Measurements from ENCODE around the gene TCEAL5.
"Not testable (repeated sequence)": the region's sequence is repeated elsewhere in the genome, so short reads cannot be mapped to it uniquely, and the experiment has no call there.

TCEAL5 gene

DNA sequence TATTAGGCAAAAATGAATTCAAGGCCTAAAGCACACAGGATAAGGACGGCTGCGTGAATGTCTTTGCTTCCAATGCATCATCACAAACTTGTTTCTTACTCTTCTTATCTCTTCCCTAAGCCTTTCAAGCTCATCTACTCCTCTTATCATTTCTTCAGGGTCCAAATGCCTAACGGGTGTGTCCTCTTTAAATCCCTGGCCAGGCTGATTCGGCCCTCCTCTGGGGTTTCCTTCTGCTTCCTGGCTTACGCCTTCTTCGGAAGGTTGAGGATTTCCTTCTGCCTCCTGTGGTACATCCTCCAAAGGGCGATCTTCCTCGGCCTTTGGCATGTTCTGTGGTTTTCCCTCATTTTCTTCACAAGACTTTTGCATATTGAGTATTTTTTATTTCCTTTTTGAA, 22.9 kb downstream of the TCEAL5 start:
- no peak for FAIRE-seq
- TF ChIP-seq, protein P1, sequence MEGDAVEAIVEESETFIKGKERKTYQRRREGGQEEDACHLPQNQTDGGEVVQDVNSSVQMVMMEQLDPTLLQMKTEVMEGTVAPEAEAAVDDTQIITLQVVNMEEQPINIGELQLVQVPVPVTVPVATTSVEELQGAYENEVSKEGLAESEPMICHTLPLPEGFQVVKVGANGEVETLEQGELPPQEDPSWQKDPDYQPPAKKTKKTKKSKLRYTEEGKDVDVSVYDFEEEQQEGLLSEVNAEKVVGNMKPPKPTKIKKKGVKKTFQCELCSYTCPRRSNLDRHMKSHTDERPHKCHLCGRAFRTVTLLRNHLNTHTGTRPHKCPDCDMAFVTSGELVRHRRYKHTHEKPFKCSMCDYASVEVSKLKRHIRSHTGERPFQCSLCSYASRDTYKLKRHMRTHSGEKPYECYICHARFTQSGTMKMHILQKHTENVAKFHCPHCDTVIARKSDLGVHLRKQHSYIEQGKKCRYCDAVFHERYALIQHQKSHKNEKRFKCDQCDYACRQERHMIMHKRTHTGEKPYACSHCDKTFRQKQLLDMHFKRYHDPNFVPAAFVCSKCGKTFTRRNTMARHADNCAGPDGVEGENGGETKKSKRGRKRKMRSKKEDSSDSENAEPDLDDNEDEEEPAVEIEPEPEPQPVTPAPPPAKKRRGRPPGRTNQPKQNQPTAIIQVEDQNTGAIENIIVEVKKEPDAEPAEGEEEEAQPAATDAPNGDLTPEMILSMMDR (IDR thresholded peaks at IDR 0.05; ENCODE audit: insufficient read depth, missing control alignments) = no peak
- no peak for DNase-seq (ENCODE audit: insufficient read length, low spot score)

DNA sequence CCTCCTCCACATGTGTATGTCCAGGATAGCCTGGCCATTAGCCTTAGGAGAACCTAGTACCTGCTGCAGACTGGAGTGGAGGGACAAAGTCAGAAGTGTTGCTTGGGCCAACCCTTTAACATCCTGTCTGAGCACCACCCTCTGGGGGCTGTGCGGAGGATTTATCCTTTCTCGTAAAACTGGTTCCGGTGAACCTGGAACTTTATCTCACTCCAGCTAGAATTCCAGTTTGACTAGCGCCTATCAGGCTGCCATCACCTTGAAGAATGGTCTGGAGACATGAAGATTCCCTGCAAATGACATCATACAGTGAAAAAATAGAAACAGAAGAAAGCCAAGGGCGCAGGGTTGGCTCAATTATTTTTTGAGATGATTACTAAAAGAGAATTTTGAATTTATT, 25.6 kb downstream of the TCEAL5 start:
- TF ChIP-seq, protein P1 (IDR thresholded peaks at IDR 0.05; ENCODE audit: insufficient read depth, missing control alignments) = no peak
- FAIRE-seq (no peak), DNase-seq (ENCODE audit: insufficient read length, low spot score) (no peak)

DNA sequence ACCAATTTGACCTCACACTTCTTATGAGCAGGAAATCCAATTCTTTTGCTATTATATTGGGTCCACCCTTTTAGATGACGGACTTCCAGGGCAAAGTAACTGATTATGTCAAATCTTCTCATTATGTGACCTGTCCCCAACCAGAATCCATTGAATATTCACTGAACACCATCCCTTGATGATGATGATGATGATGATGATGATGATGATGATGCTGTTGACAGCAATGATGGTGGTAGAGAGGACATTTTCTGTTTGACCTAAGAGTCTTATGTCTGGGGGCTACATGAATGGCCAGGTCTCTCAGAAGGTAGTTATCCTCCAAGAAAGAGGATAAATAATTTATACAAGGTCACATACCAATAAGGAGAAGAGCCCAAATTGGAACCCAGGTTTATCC, 26.7 kb downstream of the TCEAL5 start:
- FAIRE-seq = no peak
- TF ChIP-seq, protein P1 (IDR thresholded peaks at IDR 0.05; ENCODE audit: insufficient read depth, missing control alignments) = no peak
- no peak for DNase-seq (ENCODE audit: insufficient read length, low spot score)

DNA sequence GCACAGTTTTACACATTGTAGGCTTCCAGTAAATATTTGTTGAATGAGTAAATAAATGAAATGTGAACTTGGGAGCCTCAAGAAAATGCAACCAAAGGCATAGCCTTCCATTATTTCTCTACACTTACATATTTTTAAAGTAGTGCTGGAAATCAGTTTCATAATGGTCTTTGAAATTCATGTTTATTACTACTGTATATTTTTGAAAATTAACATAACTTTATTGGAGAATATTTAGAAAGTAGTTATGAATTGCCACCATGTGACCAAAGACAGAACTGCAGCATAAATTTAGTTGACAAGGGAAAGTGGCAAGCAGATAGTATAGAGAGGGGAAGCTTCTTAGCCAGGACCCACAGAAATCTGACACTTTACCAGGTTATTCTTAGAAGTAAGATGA, 28.0 kb downstream of the TCEAL5 start:
- peak; percentile 16 for FAIRE-seq
- no peak for DNase-seq (ENCODE audit: insufficient read length, low spot score)
- TF ChIP-seq, protein P1 (IDR thresholded peaks at IDR 0.05; ENCODE audit: insufficient read depth, missing control alignments) = peak; percentile 38

DNA sequence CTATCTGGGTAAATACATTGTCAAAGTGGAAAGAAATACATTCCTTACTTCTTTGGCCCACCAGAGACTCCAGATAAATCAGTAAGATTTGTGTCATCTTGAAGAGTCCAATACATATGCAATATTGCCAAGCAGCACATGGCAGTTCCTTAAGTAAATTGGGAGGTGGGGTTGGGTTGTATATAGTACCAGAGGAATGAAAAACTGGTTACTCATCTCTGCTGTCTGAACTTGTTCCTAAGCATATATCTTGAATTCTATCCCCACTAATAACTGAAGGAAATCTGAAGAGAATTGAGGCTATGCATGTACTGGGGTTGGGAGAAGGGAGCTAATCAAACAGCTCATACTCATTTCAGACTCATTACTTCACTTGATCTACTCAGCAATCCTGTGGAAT, 36.4 kb downstream of the TCEAL5 start:
- FAIRE-seq (no peak), DNase-seq (ENCODE audit: insufficient read length, low spot score) (no peak)
- TF ChIP-seq, protein P1 (IDR thresholded peaks at IDR 0.05; ENCODE audit: insufficient read depth, missing control alignments) = no peak

DNA sequence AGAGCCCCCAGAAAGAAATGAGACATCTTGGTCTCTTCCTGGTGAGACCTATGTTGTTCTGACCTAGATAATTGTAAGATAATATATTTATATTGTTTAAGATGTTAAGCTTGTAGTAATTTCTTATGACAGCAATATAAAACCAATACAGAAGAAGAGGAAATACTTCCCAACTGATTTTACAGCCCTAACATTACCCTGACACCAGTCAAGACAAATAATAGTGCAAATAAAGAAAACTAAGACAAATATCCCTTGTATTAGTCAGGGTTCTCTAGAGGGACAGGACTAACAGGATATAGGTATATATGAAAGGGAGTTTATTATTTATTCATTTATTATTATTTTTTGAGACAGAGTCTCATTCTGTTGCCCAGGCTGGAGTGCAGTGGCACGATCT, 40.3 kb downstream of the TCEAL5 start:
- DNase-seq (ENCODE audit: insufficient read length, low spot score) (no peak), FAIRE-seq (no peak)
- TF ChIP-seq, protein P1 (IDR thresholded peaks at IDR 0.05; ENCODE audit: insufficient read depth, missing control alignments) = no peak

DNA sequence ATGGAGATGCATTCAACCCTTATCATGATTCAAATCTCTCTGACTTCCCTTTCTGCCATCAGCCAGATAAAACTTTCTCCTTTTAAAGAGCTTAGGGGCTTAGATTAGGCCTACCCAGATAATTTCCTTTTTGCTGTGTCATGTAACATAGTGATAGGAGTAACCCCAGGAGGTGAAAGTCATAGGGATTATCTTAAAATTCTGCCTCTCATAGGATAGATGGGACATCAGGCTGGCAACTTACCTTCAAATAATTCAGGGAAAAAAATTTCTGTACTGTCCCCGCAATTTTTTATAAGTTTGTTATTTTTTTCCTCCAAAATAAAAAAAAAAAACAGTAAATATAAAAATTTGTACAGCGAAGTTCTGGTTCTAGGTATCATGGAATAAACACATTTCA, 40.9 kb downstream of the TCEAL5 start:
- peak; percentile 97 for FAIRE-seq
- DNase-seq (ENCODE audit: insufficient read length, low spot score) = not testable (repeated sequence)

DNA sequence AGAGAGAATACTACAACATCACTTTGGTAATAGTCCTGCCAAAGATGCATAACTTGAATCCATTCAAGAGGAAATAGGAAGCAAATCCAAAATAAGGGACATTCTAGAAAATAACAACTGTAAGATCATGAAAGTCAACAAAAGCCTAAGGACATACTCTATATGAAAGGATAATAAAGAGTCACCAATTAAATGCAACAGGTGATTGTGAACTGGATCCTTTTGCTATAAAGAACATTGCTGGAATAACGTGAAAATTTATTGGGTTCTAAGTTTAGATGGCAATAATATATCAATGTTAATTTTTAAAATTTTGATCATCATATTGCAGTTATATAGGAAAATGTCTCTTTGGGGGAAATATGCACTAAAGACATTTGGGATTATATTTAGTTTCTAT, 41.7 kb downstream of the TCEAL5 start:
- TF ChIP-seq, protein P1 (IDR thresholded peaks at IDR 0.05; ENCODE audit: insufficient read depth, missing control alignments) = no peak
- FAIRE-seq (no peak), DNase-seq (ENCODE audit: insufficient read length, low spot score) (no peak)
